CD14-positive monocyte (primary cell): Measurements from ENCODE around the gene SERINC3. TPM values are rescaled to one million over a fixed set of nuclear protein-coding genes. Genes with fewer than 3 reads are reported as not detected.

Experiments used
- DNase-seq, 3 donors: peaks; one replicate each; pipeline ENCODE4 v3.0.0-alpha.2; 2011 to 2022
- H2AFZ ChIP-seq: 2 replicates; pipeline ENCODE4 v1.6.0; 2012; ENCODE audit warnings: mild to moderate bottlenecking, low read depth, low read length, inconsistent platforms; ENCODE audit not compliant: insufficient read depth, poor library complexity, severe bottlenecking
- H3K27ac ChIP-seq, 2 donors: 1 replicate in 1 of 2; 2 replicates in 1 of 2; pipeline ENCODE4 v1.5.1; 2012 to 2013; ENCODE audit warnings: low read length in 2 of 2, control low read depth in 1 of 2, inconsistent platforms in 1 of 2, low read depth in 1 of 2, mild to moderate bottlenecking in 1 of 2
- H3K27me3 ChIP-seq, 2 donors: one replicate each; pipeline versions ENCODE4 v1.6.0 to v1.6.1; 2011 to 2013; ENCODE audit warnings: low read length in 2 of 2; ENCODE audit not compliant: control insufficient read depth in 2 of 2, insufficient read depth in 2 of 2
- H3K36me3 ChIP-seq, 2 donors: replicated peaks in 1 of 2; 1 replicate in 1 of 2; 2 replicates in 1 of 2; pipeline versions ENCODE4 v1.5.1 to v1.6.1; 2012 to 2013; ENCODE audit warnings: low read length in 2 of 2, control low read depth in 1 of 2, inconsistent platforms in 1 of 2, mild to moderate bottlenecking in 1 of 2; ENCODE audit not compliant: insufficient read depth in 2 of 2, control insufficient read depth in 1 of 2
- H3K4me1 ChIP-seq, 2 donors: 1 replicate in 1 of 2; 2 replicates in 1 of 2; pipeline versions ENCODE4 v1.5.1 to v1.6.1; 2012 to 2013; ENCODE audit warnings: low read length in 2 of 2, control low read depth in 1 of 2, inconsistent platforms in 1 of 2, mild to moderate bottlenecking in 1 of 2, moderate library complexity in 1 of 2; ENCODE audit not compliant: insufficient read depth in 2 of 2, control insufficient read depth in 1 of 2
- H3K4me2 ChIP-seq: replicated peaks from 2 replicates; pipeline ENCODE3; 2012; ENCODE audit warnings: low read length, moderate library complexity, mild to moderate bottlenecking; ENCODE audit not compliant: poor library complexity, severe bottlenecking; ENCODE audit errors: extremely low read depth
- H3K4me3 ChIP-seq, 3 experiments: fragments of 200-600 bp in 1 of 3; sonication (generic) in 1 of 3; replicated peaks in 1 of 3; 1 replicate in 2 of 3; 2 replicates in 1 of 3; pipeline ENCODE4 v1.5.1; 2011 to 2013; ENCODE audit warnings: low read length in 3 of 3, mild to moderate bottlenecking in 3 of 3, control low read depth in 2 of 3, low read depth in 2 of 3, inconsistent platforms in 1 of 3, moderate library complexity in 1 of 3
- H3K79me2 ChIP-seq: 2 replicates; pipeline ENCODE4 v1.6.0; 2012; ENCODE audit warnings: mild to moderate bottlenecking, control low read depth, inconsistent platforms, low read length, moderate library complexity; ENCODE audit not compliant: insufficient read depth
- H3K9ac ChIP-seq: 2 replicates; pipeline ENCODE4 v1.6.0; 2017; ENCODE audit warnings: low read length, mild to moderate bottlenecking; ENCODE audit not compliant: insufficient read depth, poor library complexity, severe bottlenecking
- H3K9me3 ChIP-seq, 2 donors: replicated peaks in 1 of 2; 1 replicate in 1 of 2; 2 replicates in 1 of 2; pipeline versions ENCODE4 v1.5.1 to v1.6.1; 2012 to 2013; ENCODE audit warnings: low read length in 2 of 2, control low read depth in 1 of 2; ENCODE audit not compliant: control insufficient read depth in 1 of 2, insufficient read depth in 1 of 2
- H4K20me1 ChIP-seq: 2 replicates; pipeline ENCODE4 v1.6.0; 2012; ENCODE audit warnings: mild to moderate bottlenecking, low read length, control low read depth, moderate library complexity; ENCODE audit not compliant: insufficient read depth
- H3K27ac Mint-ChIP-seq, 7 donors: one replicate each; pipeline ENCODE4 v1.8.0; 2020; ENCODE audit warnings: mild to moderate bottlenecking in 7 of 7, mixed read lengths in 7 of 7, moderate library complexity in 6 of 7, inconsistent platforms in 2 of 7
- H3K27me3 Mint-ChIP-seq, 3 donors: one replicate each; pipeline ENCODE4 v1.8.0; 2021 to 2022; ENCODE audit warnings: low read depth in 3 of 3, mild to moderate bottlenecking in 3 of 3, mixed read lengths in 3 of 3, moderate library complexity in 3 of 3, inconsistent platforms in 1 of 3
- H3K36me3 Mint-ChIP-seq, 2 donors: one replicate each; pipeline ENCODE4 v1.8.0; 2020; ENCODE audit warnings: mixed read lengths in 2 of 2, inconsistent platforms in 1 of 2, mild to moderate bottlenecking in 1 of 2
- H3K4me1 Mint-ChIP-seq: one replicate; pipeline ENCODE4 v1.8.0; 2020; ENCODE audit warnings: mild to moderate bottlenecking, mixed read lengths
- H3K4me3 Mint-ChIP-seq, 2 donors: one replicate each; pipeline ENCODE4 v1.8.0; 2020; ENCODE audit warnings: mild to moderate bottlenecking in 2 of 2, mixed read lengths in 2 of 2, moderate library complexity in 1 of 2
- H3K9me3 Mint-ChIP-seq, 7 donors: one replicate each; pipeline ENCODE4 v1.8.0; 2020 to 2022; ENCODE audit warnings: mixed read lengths in 7 of 7, mild to moderate bottlenecking in 6 of 7, moderate library complexity in 6 of 7, inconsistent platforms in 2 of 7
- whole genome bisulfite sequencing: methylation state at CpG from one replicate; pipeline ENCODE4 v1.1.5; 2013; ENCODE audit warnings: missing lambda C conversion rate; ENCODE audit not compliant: insufficient coverage; 5-methylcytosine and 5-hydroxymethylcytosine counted together
- intact Hi-C, 2 donors: fragments of 100-400 bp; cut with micrococcal nuclease; formaldehyde crosslinking; loops; one replicate each; pipeline versions ENCODE4 v1.15.0 to v1.15.1; 2023
- polyA plus RNA-seq, 3 donors: library from polyadenylated mRNA; depleted of rRNA in 1 of 3; unstranded in 2 of 3; stranded (reverse) in 1 of 3; fragments of 300-500 nt in 2 of 3; fragments of >200 nt in 1 of 3; fragmentation: Illumina TruSeq in 2 of 3; gene quantifications; 1 replicate in 2 of 3; 2 replicates in 1 of 3; pipeline ENCODE4 v1.2.3, GENCODE V29; 2012 to 2021
- TF ChIP-seq, protein P1 (sequence below): fragments of 200-600 bp; IDR thresholded peaks from one replicate; pipeline ENCODE4 v1.8.0; 2022; ENCODE audit warnings: antibody characterized with exemption, mild to moderate bottlenecking

The SERINC3 gene
- polyA plus RNA-seq, 3 donors: 49.8 to 194 (median 157) TPM

DNA sequence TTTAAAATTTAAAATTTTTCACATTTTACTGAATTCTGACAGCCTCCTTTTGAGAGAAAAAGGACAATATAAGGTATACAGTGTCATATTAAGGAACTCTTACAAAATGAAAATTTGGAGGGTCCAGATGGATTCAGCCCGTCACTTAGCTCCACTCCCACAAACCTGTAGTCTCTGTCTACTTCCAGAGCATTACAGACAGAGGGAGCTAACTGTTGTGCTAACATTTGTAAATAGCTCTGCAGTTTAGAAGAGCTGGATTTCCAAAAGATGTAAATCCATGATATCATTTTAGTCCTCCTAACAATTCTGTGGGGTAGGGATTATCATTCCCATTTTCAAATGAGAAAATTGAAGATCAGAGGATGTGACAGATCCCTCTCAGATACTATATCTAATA is 16.1 kb upstream of the SERINC3 start:
- Mint-ChIP-seq H3K27me3 (peaks cover 0 to 1% (median 0%) of the 10 kb centered on the region in 3 donors), H3K4me1 (peaks cover 20% of the 10 kb centered on the region), H3K4me3 (no peak overlapping the region), H3K36me3 (no peaks in the 10 kb centered on the region), H3K9me3 (no peaks in the 10 kb centered on the region), H3K27ac (no peak overlapping the region)
- H3K9me3 ChIP-seq: no peaks in the 10 kb centered on the region
- H3K4me2 ChIP-seq: no peak overlapping the region
- no peaks in the 10 kb centered on the region for H3K36me3 ChIP-seq
- H3K9ac ChIP-seq: no peak overlapping the region
- H3K4me1 ChIP-seq: peaks cover 12 to 13% of the 10 kb centered on the region in 2 donors
- TF ChIP-seq, protein P1, sequence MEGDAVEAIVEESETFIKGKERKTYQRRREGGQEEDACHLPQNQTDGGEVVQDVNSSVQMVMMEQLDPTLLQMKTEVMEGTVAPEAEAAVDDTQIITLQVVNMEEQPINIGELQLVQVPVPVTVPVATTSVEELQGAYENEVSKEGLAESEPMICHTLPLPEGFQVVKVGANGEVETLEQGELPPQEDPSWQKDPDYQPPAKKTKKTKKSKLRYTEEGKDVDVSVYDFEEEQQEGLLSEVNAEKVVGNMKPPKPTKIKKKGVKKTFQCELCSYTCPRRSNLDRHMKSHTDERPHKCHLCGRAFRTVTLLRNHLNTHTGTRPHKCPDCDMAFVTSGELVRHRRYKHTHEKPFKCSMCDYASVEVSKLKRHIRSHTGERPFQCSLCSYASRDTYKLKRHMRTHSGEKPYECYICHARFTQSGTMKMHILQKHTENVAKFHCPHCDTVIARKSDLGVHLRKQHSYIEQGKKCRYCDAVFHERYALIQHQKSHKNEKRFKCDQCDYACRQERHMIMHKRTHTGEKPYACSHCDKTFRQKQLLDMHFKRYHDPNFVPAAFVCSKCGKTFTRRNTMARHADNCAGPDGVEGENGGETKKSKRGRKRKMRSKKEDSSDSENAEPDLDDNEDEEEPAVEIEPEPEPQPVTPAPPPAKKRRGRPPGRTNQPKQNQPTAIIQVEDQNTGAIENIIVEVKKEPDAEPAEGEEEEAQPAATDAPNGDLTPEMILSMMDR: no peak
- no peak overlapping the region for H3K27ac ChIP-seq
- no peaks in the 10 kb centered on the region for H3K27me3 ChIP-seq
- intact Hi-C loops: no loop called here
- no peaks in the 10 kb centered on the region for H3K79me2 ChIP-seq
- H3K4me3 ChIP-seq: no peak overlapping the region
- WGBS: no CpG with 5 or more reads among the region's 1 CpG
- H4K20me1 ChIP-seq: no peaks in the 10 kb centered on the region
- no peak for DNase-seq
- no peak overlapping the region for H2AFZ ChIP-seq

GRCh38 chr20:44536175-44536574 is 14.3 kb upstream of the SERINC3 start:
- H3K4me3 ChIP-seq: peak overlapping the region in 1 of 3 experiments; percentile 18
- H4K20me1 ChIP-seq: no peaks in the 10 kb centered on the region
- H3K27me3 ChIP-seq: no peaks in the 10 kb centered on the region
- Mint-ChIP-seq H3K4me1 (peaks cover 21% of the 10 kb centered on the region), H3K4me3 (peak overlapping the region; percentile 42 to 80), H3K36me3 (no peaks in the 10 kb centered on the region), H3K27me3 (peaks cover 0 to 3% (median 0%) of the 10 kb centered on the region in 3 donors), H3K27ac (peak overlapping the region; percentile 59 to 91 (median 84)), H3K9me3 (no peaks in the 10 kb centered on the region)
- WGBS: 0% methylated on average over 1 of the region's 3 CpGs
- peak overlapping the region; percentile 34 for H3K4me2 ChIP-seq
- peak overlapping the region in 1 of 2 donors; percentile 29 for H3K27ac ChIP-seq
- H2AFZ ChIP-seq: peak overlapping the region; percentile 42
- H3K9me3 ChIP-seq: no peaks in the 10 kb centered on the region
- TF ChIP-seq, protein P1: no peak
- H3K9ac ChIP-seq: no peak overlapping the region
- H3K36me3 ChIP-seq: no peaks in the 10 kb centered on the region
- DNase-seq: peak; percentile 12 to 27 (median 24)
- H3K4me1 ChIP-seq: peaks cover 21 to 28% of the 10 kb centered on the region in 2 donors
- intact Hi-C loops: no loop called here
- H3K79me2 ChIP-seq: no peaks in the 10 kb centered on the region
